Measurements from ENCODE around the gene PDE4D.

The PDE4D gene

GRCh38 chr5:59279979-59280378 lies 613.5 kb downstream of the PDE4D start:
- no peak for DNase-seq (ENCODE audit: low read depth)

DNA sequence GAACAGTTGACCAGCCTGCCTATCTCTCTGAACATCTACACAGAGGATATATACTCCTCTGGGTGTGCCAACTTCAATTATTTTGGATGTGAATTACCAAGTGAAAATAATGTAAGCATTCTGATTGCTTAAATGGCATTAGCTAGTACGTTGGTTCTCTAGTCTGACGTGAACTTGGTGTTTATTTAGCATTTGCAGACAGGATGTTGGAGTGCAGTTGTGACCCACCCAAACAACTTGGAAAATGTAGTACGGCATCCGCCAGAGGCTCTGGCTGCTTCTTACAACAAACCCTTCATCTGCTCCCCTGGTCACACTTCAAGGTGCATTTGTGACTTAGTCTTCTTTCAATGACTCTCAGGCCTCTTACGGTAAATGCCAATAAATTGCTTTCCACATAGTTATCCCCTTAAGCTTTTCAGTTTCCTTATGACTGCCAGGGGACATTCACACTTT lies 616.6 kb downstream of the PDE4D start:
- no peak for DNase-seq (ENCODE audit: low read depth)

GRCh38 chr5:59276325-59276675 lies 617.2 kb downstream of the PDE4D start:
- DNase-seq (ENCODE audit: low read depth) = no peak

- DNase-seq (ENCODE audit: low read depth) = no peak
Measured at GRCh38 chr5:59275510-59276324, 617.8 kb downstream of the PDE4D start.

GRCh38 chr5:59275170-59275509 lies 618.4 kb downstream of the PDE4D start:
- no peak for DNase-seq (ENCODE audit: low read depth)

- no peak for DNase-seq (ENCODE audit: low read depth)
Measured at GRCh38 chr5:59274106-59274636, 619.4 kb downstream of the PDE4D start.

GRCh38 chr5:59272809-59273427 lies 620.6 kb downstream of the PDE4D start:
- no peak for DNase-seq (ENCODE audit: low read depth)

GRCh38 chr5:59268756-59269415 lies 624.6 kb downstream of the PDE4D start:
- DNase-seq (ENCODE audit: low read depth) = no peak

- no peak for DNase-seq (ENCODE audit: low read depth)
Measured at GRCh38 chr5:59267033-59267432, 626.5 kb downstream of the PDE4D start.

DNA sequence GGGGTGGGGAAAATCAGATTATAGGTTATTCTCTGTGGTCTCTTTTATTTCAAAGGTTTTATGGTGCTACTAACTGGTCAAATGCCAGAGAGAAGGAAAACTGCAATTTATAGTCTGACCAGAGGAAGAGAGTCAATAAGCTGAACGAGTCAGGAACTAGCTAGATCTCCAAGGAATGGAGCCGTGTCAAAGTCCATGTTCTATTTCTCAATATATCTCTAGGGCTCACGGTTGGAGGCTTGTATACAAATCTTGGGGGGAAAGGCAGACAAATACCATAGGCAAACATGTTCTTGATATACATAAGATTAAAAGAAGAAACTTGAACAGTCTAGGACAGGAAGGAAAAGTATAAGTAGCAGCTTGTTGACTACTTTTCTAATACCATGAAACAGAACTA lies 627.1 kb downstream of the PDE4D start:
- DNase-seq (ENCODE audit: low read depth) = no peak

DNA sequence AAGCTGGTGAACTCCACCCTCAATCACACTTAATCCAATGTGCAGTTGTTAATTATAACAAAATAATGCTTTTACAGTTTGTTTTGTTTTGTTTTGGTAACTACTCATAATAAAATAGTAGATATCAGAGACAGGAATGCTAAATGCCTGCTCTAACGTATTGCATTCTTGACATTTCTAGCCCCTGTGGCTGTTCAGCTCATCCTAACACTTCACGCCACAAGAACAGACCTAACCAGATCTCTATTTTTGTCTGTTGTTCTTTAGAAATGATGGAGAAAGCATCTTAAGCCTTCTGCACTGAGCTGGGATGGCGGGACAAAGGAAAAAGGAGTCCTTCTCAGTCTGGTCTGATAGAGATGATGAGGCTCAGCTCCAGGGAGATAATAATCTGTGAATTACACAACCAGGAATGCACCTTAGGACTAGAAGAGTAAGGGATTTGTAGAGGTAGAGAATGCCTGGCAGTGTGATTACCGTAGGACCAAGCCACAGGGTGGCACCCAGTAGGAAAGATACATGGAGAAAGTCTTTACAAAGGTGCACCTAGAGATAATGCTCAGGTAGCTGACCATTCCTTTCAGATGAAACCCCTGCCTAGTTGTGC lies 628.8 kb downstream of the PDE4D start:
- no peak for DNase-seq (ENCODE audit: low read depth)

GRCh38 chr5:59264013-59264412 lies 629.5 kb downstream of the PDE4D start:
- no peak for DNase-seq (ENCODE audit: low read depth)

DNA sequence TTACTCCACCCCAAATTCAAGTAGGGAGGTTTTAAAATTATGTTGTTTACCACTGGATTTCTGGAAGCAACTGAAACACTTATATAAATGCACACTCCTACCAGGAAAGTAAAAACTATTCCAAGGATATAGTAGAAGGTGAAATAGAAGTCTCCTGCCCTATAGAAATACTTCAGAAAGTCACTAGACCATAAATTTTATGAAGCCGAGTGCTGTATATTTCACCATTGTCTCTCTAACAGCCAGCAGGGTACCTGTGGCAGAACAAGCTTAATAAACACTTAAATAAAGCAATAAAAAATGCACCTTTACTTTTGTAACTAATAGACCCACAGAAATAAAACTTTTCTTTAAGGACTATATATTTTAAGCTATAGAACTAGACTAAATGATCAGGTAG lies 631.6 kb downstream of the PDE4D start:
- DNase-seq (ENCODE audit: low read depth) = no peak

GRCh38 chr5:59260973-59261372 lies 632.6 kb downstream of the PDE4D start:
- DNase-seq (ENCODE audit: low read depth) = no peak

DNA sequence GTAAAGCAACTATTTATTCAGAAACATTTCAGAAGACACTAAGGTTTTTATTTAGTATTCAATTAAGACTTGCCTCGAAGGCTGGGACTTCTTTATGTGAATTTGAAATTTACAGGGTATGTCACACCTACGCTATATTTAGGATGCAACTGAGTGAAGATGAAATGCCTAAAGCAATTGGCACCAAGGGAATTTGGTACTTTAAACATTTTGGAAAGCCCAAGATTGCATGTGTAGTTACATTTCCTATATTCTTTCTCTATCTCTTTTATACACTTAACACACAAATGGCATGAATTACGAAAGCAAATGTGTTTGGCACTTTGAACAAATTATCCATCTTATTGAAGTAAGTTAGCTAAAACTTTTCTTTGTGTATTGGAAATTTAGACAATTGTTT lies 633.3 kb downstream of the PDE4D start:
- no peak for DNase-seq (ENCODE audit: low read depth)

DNA sequence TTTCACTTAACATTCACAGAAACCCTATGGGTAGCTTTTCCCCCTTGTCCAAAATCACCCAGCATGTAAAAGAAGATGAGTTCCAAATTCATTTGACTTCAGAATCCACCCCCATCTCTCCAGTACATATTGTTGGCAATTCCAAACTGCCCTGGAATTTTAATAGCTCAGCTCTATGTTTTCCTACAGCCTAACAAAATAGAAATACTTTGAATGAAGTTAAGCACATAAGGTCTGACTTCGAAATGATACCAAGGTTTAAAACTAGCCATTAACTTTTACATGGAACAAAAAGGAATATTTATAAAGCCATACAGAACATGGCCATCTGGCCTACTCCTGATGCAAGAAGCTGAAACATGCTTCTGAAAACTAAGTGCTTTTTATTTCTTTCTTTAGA lies 634.3 kb downstream of the PDE4D start:
- no peak for DNase-seq (ENCODE audit: low read depth)

GRCh38 chr5:59257488-59258400 lies 635.8 kb downstream of the PDE4D start:
- no peak for DNase-seq (ENCODE audit: low read depth)

DNA sequence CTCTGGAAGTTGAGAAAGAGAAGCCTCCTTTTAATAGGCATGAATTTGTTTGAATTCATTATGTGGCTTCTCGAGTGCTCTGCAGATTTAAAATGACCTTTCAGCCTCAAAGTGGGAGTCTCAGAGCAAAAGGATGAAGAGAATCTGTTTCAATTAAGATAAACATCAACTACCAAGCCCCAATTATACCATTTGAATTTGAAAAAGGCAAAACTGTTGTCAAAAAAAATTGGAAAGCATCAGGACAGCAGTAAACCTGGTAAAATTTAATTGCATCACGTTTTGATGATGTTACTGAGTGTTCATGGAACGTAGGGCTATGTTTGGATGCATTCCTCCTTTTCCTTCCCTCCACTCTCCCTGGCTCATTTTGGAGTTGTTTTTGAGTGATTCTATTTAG lies 637.2 kb downstream of the PDE4D start:
- DNase-seq (ENCODE audit: low read depth) = no peak

DNA sequence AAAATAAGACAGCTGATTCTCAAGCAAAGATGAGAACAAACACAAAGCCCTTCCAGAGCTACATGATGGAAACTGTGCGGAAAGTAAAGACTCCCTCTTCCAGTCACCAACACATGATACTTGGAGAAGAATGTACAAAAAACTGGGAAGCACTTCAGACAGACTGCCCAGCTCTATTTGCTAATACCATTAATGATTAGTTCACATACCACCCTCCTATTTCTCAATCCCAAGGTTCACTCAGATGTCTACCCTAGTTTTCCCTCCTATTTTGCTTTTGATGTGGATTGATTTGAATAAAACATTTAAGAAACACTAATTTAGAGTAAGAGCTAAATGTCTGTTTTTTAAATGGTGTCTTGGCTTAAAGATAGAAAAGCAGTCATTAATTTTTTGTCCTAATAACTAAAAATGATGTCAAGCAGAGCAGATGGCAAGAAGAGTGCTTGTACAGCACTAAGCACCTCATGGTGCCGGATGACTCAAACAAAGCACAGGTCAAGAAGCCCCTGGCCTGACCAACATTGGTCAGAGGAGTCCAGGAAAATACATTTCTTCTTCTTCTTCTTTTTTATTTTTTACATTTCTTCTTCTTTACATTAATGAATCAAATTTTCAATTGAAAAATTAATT lies 639.4 kb downstream of the PDE4D start:
- no peak for DNase-seq (ENCODE audit: low read depth)

DNA sequence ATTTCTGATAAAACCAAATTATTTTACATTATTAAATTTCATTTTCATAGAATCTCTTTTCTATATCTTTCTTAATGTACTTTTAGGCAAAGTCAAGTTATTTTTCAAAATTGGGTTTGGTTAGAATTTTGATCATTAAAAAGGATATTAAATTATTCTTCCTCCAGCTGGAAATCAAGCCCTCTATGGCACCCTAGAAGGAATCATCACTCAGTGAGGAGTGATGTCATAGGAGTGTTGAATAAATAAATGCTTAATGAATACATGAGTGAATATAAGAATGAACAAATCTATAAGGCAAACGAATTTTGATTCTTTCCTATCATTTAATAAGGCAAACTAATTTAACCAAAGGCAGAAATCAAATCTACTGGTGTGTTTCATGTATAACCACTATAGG lies 639.9 kb downstream of the PDE4D start:
- DNase-seq (ENCODE audit: low read depth) = no peak

GRCh38 chr5:59251627-59252026 lies 641.9 kb downstream of the PDE4D start:
- no peak for DNase-seq (ENCODE audit: low read depth)

All from activated T-cell treated with anti-CD3 and anti-CD28 coated beads for 24 hours (primary cell).